Measurements from ENCODE around the gene GATA6. TPM values are rescaled to one million over a fixed set of nuclear protein-coding genes. Genes with fewer than 3 reads are reported as not detected.
"Not testable (repeated sequence)": the region's sequence is repeated elsewhere in the genome, so short reads cannot be mapped to it uniquely, and the experiment has no call there.

The GATA6 gene
- total and polyA plus RNA-seq, 2 of the 8 experiments (the other 6 are each of a cell fraction or from before 2014, with no cell fraction given) = 0.09 TPM; not detected in 1

DNA sequence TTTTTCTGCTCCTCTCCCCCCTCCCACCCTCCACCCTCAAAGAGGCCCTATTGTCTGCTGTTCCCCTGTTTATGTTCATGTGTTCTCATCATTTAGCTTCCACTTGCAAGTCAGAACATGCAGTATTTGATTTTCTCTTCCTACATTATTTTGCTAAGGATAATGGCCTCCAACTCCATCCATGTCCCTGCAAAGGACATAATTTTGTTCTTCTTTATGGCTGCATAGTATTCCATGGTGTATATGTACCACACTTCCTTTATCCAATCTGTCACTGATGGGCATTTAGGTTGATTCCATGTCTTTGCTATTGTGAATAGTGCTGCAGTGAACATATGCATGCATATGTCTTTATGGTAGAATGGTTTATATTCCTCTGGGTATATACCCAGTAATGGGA, 51.2 kb downstream of the GATA6 start:
- H3K18ac ChIP-seq (ENCODE audit: extremely low read depth, low read length); H3K4ac ChIP-seq (replicated peaks; ENCODE audit: insufficient read length, low read depth, low read length); H3K79me1 ChIP-seq (ENCODE audit: low read depth, low read length); DNase-seq (ENCODE audit: low read depth in 1 of 2, low spot score in 2 of 2); H2BK5ac ChIP-seq (ENCODE audit: low read depth, low read length); H3K23me2 ChIP-seq (ENCODE audit: low read depth, low read length); H2BK20ac ChIP-seq (ENCODE audit: low read length); H3K4me3 ChIP-seq (ENCODE audit: extremely low read depth in 1 of 4, insufficient read depth in 2 of 4, low read depth in 3 of 4, low read length in 4 of 4); H4K8ac ChIP-seq (ENCODE audit: extremely low read depth, insufficient read depth, low read length); H3K36me3 ChIP-seq (ENCODE audit: control insufficient read depth in 2 of 4, insufficient read depth in 4 of 4, low read length in 3 of 4); FAIRE-seq; H2BK120ac ChIP-seq (replicated peaks; ENCODE audit: low read depth, low read length); H2AK5ac ChIP-seq (ENCODE audit: low read depth, low read length); H4K91ac ChIP-seq (replicated peaks; ENCODE audit: insufficient read length, low read length); H3K9ac ChIP-seq (replicated peaks in 1 of 4; ENCODE audit: extremely low read depth in 1 of 4, low read depth in 3 of 4, low read length in 3 of 4); H3K4me1 ChIP-seq (replicated peaks in 1 of 4; ENCODE audit: control insufficient read depth in 3 of 4, insufficient read depth in 4 of 4, low read length in 3 of 4); H2AFZ ChIP-seq (ENCODE audit: low read length); H3K4me2 ChIP-seq (ENCODE audit: insufficient read depth in 1 of 2, low read depth in 2 of 2, low read length in 2 of 2); H4K5ac ChIP-seq (ENCODE audit: insufficient read length, low read depth, low read length); H3K14ac ChIP-seq (ENCODE audit: insufficient read length); H2BK15ac ChIP-seq (ENCODE audit: low read length); H4K20me1 ChIP-seq (replicated peaks in 1 of 2; ENCODE audit: control insufficient read depth in 1 of 2, insufficient read depth in 2 of 2, low read length in 2 of 2); H3K79me2 ChIP-seq (ENCODE audit: control insufficient read depth in 1 of 2, insufficient read depth in 2 of 2, low read length in 2 of 2); H3K27ac ChIP-seq (ENCODE audit: low read depth, low read length); H2BK12ac ChIP-seq (ENCODE audit: low read depth, low read length); POLR2A ChIA-PET (ENCODE audit: partially characterized antibody); H3K23ac ChIP-seq (ENCODE audit: insufficient read length); H3K56ac ChIP-seq (replicated peaks; ENCODE audit: insufficient read length, low read depth, low read length); H3K9me3 ChIP-seq (ENCODE audit: insufficient read depth in 2 of 2, low read depth in 1 of 2, low read length in 1 of 2): not testable (repeated sequence)
- CTCF ChIA-PET (ENCODE audit: partially characterized antibody) = interaction anchor here (1.0 to 2.2 kb wide), 7 partner anchors 8 to 178 kb away, joined by 3 to 6 read pairs (median 4); no protein-coding TSS in a partner anchor
- H3K27me3 ChIP-seq (replicated peaks in 1 of 4; ENCODE audit: control insufficient read depth in 3 of 4, extremely low read depth in 1 of 4, insufficient read depth in 3 of 4, low read length in 3 of 4) = peaks cover 0 to 21% (median 11%) of the 10 kb centered on the region in 4 experiments; a peak in 6 of 7 replicates
